ENCODE measurements around the gene HBE1. TPM values are rescaled to one million over a fixed set of nuclear protein-coding genes. Genes with fewer than 3 reads are reported as not detected.
"Not testable (repeated sequence)": the region's sequence is repeated elsewhere in the genome, so short reads cannot be mapped to it uniquely, and the experiment has no call there.

Gene HBE1
- 10 to 100 TPM in 7 of 12 donors, 1 to 10 TPM in 4, not detected in 1; 1.4 to 85.4 (median 19.9) TPM for polyA plus RNA-seq (ENCODE audit: insufficient read length in 12 of 12)
- long read RNA-seq, donor 1, partial matches to known transcripts: 0 of 2 reads
- long read RNA-seq, donor 1, other reads (novel, unspliced or antisense): 0 of 2 reads
- long read RNA-seq, donor 2, partial matches to known transcripts: 0 of 4 reads
- long read RNA-seq, donor 2, other reads (novel, unspliced or antisense): 0 of 4 reads
- long read RNA-seq, donor 3, transcript HBE1-203 (3 exons, 616 nt): major isoform, 5 of 5 reads
- long read RNA-seq, donor 3, partial matches to known transcripts: 0 of 5 reads
- long read RNA-seq, donor 3, other reads (novel, unspliced or antisense): 0 of 5 reads
- long read RNA-seq, donor 4, transcript HBE1-203 (3 exons, 616 nt): major isoform, 8 of 8 reads
- long read RNA-seq, donor 4, partial matches to known transcripts: 0 of 8 reads
- long read RNA-seq, donor 4, other reads (novel, unspliced or antisense): 0 of 8 reads
- long read RNA-seq, donor 5: 0 reads
- long read RNA-seq, donor 6, transcript HBE1-203 (3 exons, 616 nt): major isoform, 28 of 33 reads
- long read RNA-seq, donor 6, partial matches to known transcripts: 5 of 33 reads
- long read RNA-seq, donor 6, other reads (novel, unspliced or antisense): 0 of 33 reads
- long read RNA-seq, donor 7, transcript HBE1-203 (3 exons, 616 nt): major isoform, 6 of 6 reads
- long read RNA-seq, donor 7, partial matches to known transcripts: 0 of 6 reads
- long read RNA-seq, donor 7, other reads (novel, unspliced or antisense): 0 of 6 reads
- long read RNA-seq, donor 8, transcript HBE1-203 (3 exons, 616 nt): major isoform, 12 of 12 reads
- long read RNA-seq, donor 8, partial matches to known transcripts: 0 of 12 reads
- long read RNA-seq, donor 8, other reads (novel, unspliced or antisense): 0 of 12 reads
- long read RNA-seq, donor 9, transcript HBE1-203 (3 exons, 616 nt): major isoform, 26 of 26 reads
- long read RNA-seq, donor 9, partial matches to known transcripts: 0 of 26 reads
- long read RNA-seq, donor 9, other reads (novel, unspliced or antisense): 0 of 26 reads
- long read RNA-seq, donor 10, partial matches to known transcripts: 0 of 1 reads
- long read RNA-seq, donor 10, other reads (novel, unspliced or antisense): 0 of 1 reads
- long read RNA-seq, donor 11, transcript HBE1-203 (3 exons, 616 nt): major isoform, 83 of 92 reads
- long read RNA-seq, donor 11, partial matches to known transcripts: 9 of 92 reads
- long read RNA-seq, donor 11, other reads (novel, unspliced or antisense): 0 of 92 reads

DNA sequence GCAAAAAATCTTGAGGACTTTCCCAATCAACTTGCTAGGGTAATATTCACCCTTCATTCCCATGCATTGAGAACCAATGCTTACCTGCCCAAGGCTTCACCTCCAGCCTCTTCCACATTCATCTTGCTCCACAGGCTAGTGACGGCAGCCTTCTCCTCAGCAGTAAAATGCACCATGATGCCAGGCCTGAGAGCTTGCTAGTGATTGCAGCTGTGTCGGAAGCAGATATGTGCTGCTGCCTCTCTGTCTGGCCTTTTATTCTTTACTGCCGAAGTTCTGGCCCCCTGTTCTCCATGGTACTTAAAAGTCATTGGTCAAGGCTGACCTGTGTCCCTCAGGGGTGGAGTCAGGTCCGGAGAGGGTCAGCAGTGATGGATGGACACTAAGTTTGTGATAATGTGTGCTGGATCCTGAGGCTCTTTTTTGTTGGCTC is at the start of gene HBE1:
Gene HBE1 (minus strand): TSS at position 231 of the 433 bp plus-strand sequence. CDS start 55 bp downstream, at position 176.
- DNase-seq: no peak

DNA sequence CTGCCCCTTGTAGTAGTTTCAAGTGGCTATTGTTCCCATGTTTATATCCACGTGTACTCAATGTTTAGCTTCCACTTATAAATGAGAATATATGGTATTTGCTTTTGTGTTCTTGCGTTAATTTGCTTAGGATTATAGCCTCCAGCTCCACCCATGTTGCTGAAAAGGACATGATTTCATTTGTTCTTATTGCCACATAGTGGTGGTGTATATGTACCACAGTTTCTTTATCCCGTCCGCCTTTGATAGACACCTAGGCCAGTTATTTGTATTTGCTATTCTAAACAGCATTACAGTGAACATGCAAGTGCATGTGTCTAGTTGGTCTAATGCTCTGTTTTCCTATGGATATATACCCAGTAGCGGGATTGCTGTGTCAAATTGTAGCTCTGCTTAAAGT is 47.5 kb upstream of the HBE1 start:
- DNase-seq: no peak

DNA sequence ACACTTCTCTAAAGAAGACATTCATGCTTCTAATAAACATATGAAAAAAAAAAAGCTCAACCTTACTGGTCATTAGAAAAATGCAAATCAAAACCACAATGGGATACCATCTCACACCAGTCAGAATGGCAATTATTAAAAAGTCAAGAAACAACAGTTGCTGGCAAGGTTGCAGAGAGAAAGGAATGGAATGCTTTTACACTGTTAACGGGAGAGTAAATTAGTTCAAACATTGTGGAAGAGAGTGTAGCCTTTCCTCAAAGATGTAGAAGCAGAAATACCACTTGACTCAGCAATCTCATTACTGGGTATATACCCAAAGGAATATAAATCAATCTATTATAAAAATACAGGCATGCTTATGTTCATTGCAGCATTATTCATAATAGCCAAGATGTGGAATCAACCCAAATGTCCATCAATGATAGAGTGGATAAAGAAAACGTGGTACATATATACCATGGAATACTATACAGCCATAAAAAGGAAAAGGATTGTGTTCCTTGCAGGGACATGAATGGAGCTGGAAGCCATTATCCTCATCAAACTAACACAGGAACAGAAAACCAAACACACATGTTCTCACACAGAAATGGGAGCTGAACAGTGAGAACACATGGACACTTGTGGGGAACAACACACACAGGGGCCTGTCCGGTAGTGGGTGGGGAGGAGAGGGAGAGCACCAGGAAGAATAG is 43.7 kb upstream of the HBE1 start:
- DNase-seq: not testable (repeated sequence)

DNA sequence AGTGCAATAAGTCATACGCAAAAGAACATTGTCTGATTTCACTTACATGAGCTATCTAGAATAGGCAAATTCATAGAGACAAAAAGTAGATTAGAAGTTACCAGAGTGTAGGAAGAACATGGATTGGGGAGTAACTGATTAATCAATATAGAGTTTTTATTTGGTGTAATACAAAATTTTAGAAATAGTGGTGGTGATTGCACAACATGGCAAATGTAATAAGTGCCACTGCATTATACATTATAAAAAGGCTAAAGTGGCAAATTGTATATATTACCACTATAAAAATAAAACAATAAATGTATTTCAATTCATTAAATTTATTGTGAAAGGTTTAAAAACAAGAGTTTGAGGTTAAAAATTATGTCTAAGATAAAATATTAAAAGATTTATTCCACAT is 40.7 kb upstream of the HBE1 start:
- no peak for DNase-seq

DNA sequence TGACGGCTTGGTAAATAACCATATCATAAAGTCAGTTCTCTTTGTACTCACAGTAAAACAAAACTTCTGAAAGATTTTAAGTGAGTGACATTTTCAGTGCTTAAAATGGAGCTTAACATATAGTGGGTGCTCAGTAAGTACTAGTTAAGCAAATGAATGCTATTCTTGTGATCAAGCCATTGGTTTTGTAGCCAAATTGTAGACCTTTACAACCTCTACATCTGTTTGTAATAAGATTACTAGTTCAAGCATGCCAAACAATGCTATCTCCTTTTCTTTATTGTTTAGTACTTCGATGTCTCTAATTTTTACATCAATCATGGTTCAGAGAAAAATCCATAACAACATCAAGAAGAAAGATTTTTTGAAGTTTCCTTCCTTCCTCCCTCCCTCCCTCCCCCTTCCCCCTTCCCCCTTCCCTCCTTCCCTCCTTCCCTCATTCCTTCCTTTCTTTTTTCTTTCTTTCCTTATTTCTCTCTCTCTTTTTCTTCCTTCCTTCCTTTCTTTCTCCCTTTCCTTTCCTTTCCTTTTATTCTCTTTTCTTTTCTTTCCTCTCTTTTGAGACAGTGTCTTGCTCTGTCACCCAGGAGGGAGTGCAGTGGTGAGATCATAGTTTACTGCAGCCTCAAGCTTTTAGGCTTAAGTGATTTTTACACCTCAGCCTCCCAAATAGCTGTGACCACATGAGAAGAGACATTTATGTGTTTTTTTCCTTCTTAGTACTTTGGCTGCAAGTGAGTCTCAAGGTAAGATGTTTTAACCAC is 37.7 kb upstream of the HBE1 start:
- no peak for DNase-seq

DNA sequence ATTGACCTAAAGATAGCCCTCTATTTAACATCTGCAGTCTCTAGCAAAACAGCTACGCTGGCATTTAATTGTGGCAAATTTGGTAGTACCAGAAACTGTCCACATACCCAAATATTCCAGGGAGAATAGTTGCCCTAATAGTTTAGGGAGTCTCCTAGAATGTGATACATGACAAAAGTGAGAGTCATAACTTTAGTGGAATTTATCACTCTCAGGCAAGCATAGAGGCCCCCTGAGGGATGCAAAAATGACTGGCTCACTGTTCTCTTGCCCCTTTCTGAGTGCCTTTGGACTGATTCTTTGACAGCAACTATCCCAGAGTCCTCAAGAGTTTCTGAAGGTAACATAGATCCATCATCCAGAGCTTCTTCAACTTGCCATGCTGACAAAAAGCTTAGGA is 34.3 kb upstream of the HBE1 start:
- no peak for DNase-seq

DNA sequence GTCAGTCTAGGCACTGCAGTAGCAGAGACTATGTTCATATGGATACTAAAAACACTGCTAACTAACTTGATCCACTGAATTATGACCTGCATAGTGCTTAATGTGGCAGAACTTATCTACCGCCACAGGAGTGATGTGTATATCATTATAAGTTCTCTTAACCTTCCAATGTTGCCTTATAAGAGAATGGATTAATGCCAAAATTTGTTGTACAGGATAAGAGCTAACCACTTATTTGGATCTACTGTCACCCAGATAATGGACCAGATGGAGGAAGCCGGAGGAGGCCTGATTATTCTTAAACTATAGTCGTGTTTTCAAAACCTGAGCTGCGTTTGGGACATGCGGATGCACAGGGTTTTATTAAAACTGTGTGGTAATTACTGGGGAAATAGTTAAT is 33.9 kb upstream of the HBE1 start:
- DNase-seq: no peak

DNA sequence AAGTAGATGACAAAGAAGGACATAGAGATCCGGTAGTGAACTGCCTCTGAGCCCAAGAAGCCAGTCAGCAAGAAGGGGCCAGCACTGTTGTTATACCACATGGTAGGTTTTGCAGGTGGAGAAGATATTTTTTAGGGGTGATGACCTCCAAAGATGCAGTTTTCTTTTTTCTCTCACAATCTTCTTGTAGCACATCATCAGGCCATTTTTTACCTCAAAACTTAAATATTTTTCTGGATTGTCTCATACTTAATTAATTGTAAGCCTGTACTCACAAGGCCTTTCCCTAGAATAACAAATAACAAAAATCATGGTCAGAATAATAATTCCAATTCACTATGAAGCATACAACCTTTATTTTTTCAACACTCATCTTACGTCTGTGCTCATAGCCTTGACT is 32.1 kb upstream of the HBE1 start, which contains the start of gene OR51B4:
Gene OR51B4 (minus strand): TSS at position 101 of the 400 bp plus-strand sequence. CDS start 0 bp downstream, at position 101.
- no peak for DNase-seq

DNA sequence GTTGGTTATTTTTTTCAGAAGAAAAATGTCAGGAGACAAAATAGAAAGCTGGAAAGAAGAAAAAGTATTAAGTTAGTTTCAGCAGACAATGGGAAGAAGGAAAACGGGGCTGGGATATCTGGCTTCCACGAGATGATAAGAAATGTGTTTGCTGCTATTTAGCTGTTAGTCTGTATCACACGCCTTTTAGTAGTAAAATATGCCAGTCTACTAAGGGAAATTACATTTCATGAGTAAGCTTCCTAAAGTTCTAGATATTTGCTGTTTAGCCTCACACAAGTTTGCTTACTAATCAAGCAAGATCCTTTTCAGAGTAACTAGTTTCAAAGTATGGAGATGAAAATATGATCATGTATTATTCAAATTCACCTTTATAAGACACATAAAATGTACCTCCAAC is 30.5 kb upstream of the HBE1 start:
- no peak for DNase-seq

DNA sequence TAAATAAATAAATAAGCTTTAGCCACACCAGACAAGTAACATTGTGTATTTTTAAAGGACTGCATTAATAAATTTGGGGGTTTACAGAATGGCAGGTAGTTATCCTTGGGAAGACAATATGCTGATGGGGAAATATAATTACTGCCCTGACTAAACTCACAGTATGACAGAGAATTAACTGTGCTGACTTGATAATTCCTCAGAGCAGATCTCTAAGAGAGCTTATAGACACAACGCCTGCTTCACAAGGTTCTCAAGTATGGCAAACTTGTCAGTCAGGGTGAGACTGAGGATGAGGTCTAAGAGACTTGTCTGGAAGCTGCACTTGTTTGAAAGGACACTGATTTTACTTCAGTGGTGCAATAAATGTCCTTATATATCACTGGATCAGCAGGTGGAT is 28.7 kb upstream of the HBE1 start:
- DNase-seq: no peak

DNA sequence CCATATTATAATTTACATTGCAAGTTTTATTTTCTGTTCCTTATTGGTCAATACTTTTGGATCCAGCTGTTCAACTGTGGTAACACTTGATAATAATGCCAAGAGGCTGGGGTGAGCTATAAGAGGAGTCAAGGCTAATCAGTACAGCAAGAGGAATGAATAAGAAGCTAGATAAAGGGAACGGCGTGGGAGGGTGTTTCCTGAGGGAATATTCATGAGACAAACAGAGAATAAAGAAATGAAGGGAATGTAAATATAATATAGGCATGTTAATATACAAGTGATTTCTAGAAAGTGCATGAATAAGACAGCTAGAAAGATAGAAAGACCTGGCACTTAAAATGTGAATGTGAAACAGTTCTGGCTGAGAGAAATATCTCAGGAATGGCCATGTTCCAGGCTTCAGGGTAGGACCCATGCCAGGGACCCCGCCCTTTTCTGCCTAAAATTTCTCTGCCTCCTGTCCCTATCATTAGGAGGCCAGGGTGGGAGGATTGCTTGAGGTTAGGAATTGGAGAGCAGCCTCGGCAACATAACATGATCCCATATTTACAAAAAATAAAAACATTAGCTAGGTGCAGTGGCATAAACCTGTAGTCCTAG is 28.1 kb upstream of the HBE1 start:
- DNase-seq: no peak

DNA sequence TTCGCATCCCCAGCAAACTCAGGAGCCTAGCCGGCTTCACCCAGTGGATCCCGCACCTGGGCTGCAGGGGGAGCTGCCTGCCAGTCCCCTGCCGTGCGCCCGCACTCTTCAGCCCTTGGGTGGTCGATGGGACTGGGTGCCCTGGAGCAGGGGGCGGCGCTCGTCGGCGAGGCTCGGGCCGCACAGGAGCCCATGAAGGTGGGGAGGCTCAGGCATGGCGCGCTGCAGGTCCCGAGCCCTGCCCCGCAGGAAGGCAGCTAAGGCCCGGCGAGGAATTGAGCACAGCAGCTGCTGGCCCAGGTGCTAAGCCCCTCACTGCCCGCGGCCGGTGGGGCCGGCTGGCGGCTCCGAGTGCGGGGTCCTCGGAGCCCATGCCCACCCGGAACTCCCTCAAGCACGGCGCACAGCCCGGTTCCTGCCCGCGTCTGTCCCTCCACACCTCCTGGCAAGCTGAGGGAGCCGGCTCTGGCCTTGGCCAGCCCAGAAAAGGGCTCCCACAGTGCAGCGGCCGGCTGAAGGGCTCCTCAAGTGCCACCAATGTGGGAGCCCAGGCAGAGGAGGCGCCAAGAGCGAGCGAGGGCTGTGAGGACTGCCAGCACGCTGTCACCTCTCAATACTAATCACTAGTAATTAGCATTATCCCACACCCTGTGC is 24.7 kb upstream of the HBE1 start:
- DNase-seq: not testable (repeated sequence)

DNA sequence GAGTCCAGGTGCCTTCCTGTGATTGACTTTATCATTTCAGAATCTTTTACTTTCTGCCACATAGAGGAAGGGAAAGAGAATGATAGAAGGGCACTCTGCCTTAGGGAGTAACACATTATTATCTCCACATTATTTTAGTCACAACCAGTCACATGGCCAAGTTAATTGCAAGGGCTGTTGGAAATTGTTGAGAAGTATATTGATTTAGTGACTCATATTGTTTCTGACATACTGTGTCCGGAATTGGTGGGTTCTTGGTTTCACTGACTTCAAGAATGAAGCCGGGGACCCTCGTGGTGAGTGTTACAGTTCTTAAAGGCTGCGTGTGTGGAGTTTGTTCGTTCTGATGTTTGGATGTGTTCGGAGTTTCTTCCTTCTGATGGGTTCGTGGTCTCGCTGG is 23.3 kb upstream of the HBE1 start:
- DNase-seq: no peak

DNA sequence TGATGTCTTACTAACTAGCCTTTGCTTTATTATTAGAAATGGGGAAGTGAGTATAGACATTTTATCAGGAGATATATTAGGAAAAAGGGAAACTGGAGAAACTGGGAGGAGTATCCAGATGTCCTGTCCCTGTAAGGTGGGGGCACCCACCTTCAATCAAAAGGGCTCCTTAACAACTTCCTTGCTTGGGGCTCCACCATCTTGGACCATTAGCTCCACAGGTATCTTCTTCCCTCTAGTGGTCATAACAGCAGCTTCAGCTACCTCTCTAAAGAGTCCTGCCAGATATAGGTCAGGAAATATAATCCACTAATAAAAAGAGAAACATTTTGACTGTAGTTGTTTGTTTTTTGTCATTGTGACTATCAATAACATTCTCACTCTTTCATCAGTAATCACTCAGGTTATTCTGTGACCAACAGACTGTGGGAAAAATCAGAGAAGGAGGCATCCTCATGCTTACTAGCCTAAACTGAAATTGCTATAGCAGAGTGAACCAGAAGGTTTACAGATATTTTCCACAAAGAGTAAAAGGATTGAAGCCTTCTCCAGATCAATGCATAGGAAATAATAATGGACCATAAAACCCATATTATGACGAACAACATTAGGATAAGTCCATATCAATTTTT is 21.6 kb upstream of the HBE1 start:
- no peak for DNase-seq

DNA sequence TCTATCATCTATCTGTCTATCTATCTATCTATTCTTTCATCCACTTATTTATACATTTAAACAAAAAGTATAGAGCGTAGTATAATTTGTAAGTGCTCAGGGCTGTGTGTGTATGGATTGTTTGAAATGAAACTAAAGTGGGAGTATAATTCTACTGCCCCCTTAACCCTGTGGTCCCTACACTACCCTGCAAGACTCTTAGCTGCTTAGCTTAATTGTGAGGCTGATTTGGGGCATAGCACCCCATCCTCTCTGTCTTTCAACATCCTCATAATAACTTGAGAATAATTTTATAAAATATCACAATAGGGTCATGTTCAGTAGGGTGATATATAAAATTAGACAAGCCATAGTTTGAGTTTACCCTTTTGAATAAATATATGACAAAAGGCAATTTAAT is 20.4 kb upstream of the HBE1 start:
- DNase-seq: no peak

DNA sequence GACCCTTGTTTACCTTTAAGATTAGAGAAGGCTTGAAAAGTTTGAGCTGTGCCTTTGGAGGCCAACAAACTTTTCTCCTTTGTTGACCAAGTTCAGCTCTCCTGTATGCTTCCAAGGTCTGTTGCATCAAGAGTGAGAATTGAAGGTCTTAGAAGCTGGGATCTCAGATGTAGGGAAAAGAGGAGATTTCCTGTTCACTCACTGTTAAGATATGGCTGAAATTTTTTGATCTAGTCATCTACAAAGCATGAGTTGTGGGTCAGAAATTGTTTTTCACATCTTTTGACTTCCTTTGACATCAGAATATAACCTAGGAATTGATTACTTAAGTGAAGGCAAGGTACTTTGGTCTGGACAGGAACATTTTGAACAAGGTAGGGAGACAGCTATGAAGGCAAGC is 20.0 kb upstream of the HBE1 start:
- DNase-seq: no peak

DNA sequence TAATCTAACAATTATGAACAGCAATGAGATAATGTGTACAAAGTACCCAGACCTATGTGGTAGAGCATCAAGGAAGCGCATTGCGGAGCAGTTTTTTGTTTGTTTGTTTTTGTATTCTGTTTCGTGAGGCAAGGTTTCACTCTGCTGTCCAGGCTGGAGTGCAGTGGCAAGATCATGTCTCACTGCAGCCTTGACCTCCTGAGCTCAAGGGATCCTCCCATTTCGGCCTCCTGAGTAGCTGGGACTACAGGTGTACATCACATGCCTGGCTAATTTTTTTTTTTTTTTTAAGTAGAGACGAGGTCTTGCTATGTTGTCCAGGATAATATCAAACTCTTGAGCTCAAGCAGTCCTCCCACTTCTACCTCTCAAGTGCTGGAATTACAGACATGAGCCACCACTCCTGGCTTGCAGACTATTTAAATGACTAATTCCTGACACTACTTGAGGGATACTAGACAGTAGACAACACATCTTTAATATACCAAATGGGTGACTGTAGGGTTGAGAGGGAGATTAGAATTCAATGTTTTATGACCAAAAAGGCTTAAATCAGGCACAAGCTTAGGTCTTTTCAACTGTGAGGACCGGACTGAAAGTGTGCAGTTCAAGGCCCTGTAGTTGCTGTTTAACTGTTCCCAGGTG is 19.3 kb upstream of the HBE1 start:
- no peak for DNase-seq

Data from muscle of arm (tissue), 14 donors.